ENCODE data around the gene SMAD9.

Gene SMAD9

GRCh38 chr13:36862002-36862685 is 57.9 kb downstream of the SMAD9 start:
- DNase-seq: no peak

- no peak for DNase-seq
These were observed 60.8 kb downstream of the SMAD9 start for GRCh38 chr13:36859259-36859658.

- peak; percentile 92 for DNase-seq
These were observed 61.7 kb downstream of the SMAD9 start for GRCh38 chr13:36858290-36858689.

GRCh38 chr13:36857253-36857652 is 62.8 kb downstream of the SMAD9 start:
- no peak for DNase-seq

- DNase-seq: peak; percentile 70
These were observed 69.1 kb downstream of the SMAD9 start for GRCh38 chr13:36850790-36851438.

- peak; percentile 47 for DNase-seq
These were observed 71.6 kb downstream of the SMAD9 start for GRCh38 chr13:36848199-36848982.

GRCh38 chr13:36847606-36848005 is 72.4 kb downstream of the SMAD9 start:
- no peak for DNase-seq

GRCh38 chr13:36841391-36841790 is 78.6 kb downstream of the SMAD9 start:
- DNase-seq: peak; percentile 17

- no peak for DNase-seq
These were observed 79.3 kb downstream of the SMAD9 start for GRCh38 chr13:36840718-36841250.

- DNase-seq: peak; percentile 94
These were observed 80.1 kb downstream of the SMAD9 start for GRCh38 chr13:36839981-36840380.

GRCh38 chr13:36839281-36839680 is 80.8 kb downstream of the SMAD9 start:
- DNase-seq: peak; percentile 44

GRCh38 chr13:36837354-36838092 is 82.5 kb downstream of the SMAD9 start:
- no peak for DNase-seq

GRCh38 chr13:36834299-36834698 is 85.7 kb downstream of the SMAD9 start:
- DNase-seq: no peak

- DNase-seq: no peak
These were observed 88.7 kb downstream of the SMAD9 start for GRCh38 chr13:36831291-36831690.

- no peak for DNase-seq
These were observed 90.3 kb downstream of the SMAD9 start for GRCh38 chr13:36829753-36830152.

GRCh38 chr13:36822785-36823184 is 97.3 kb downstream of the SMAD9 start:
- DNase-seq: no peak

GRCh38 chr13:36820222-36820621 is 99.8 kb downstream of the SMAD9 start:
- peak; percentile 54 for DNase-seq

GRCh38 chr13:36819739-36820090 is 100.3 kb downstream of the SMAD9 start:
- DNase-seq: peak; percentile 68

- peak; percentile 97 for DNase-seq
These were observed 101.0 kb downstream of the SMAD9 start, which contains the start of gene RFXAP for GRCh38 chr13:36818804-36819738. TSS of gene RFXAP (plus strand) at chr13:36819222. CDS start at chr13:36819358, 136 bp downstream.

- peak; percentile 57 for DNase-seq
These were observed 101.8 kb downstream of the SMAD9 start for GRCh38 chr13:36817996-36818803.

GRCh38 chr13:36815062-36815461 is 105.0 kb downstream of the SMAD9 start:
- DNase-seq: peak; percentile 77

Measured in NCI-H82 (cell line).